Cerebellar nuclear complex (tissue), 1 donor: ENCODE results near the gene MGST1.
"Not testable (repeated sequence)": the region's sequence is repeated elsewhere in the genome, so short reads cannot be mapped to it uniquely, and the experiment has no call there.

Experiments used
- DNase-seq, 2 experiments: peaks; one replicate each; lab custom pipeline; 2025; lab: John Stamatoyannopoulos, UW

MGST1 gene

GRCh38 chr12:16352481-16352880 lies 5.0 kb downstream of the MGST1 start:
- DNase-seq = no peak

- no peak for DNase-seq
Measured at GRCh38 chr12:16358878-16359277, 11.4 kb downstream of the MGST1 start.

- DNase-seq = no peak
Measured at GRCh38 chr12:16359512-16360491, 12.4 kb downstream of the MGST1 start.

- DNase-seq = no peak
Measured at GRCh38 chr12:16361142-16361783, 13.8 kb downstream of the MGST1 start.

- no peak for DNase-seq
Measured at GRCh38 chr12:16362550-16362949, 15.1 kb downstream of the MGST1 start.

- DNase-seq = no peak
Measured at GRCh38 chr12:16369156-16369555, 21.7 kb downstream of the MGST1 start.

GRCh38 chr12:16370096-16370495 lies 22.7 kb downstream of the MGST1 start:
- no peak for DNase-seq

- DNase-seq = not testable (repeated sequence)
Measured at GRCh38 chr12:16382652-16383312, 35.3 kb downstream of the MGST1 start.

GRCh38 chr12:16384732-16385131 lies 37.3 kb downstream of the MGST1 start:
- no peak for DNase-seq

- no peak for DNase-seq
Measured at GRCh38 chr12:16385782-16386646, 38.6 kb downstream of the MGST1 start.

- no peak for DNase-seq
Measured at GRCh38 chr12:16387919-16388318, 40.5 kb downstream of the MGST1 start.

- no peak for DNase-seq
Measured at GRCh38 chr12:16389594-16389993, 42.1 kb downstream of the MGST1 start.

GRCh38 chr12:16392846-16393535 lies 45.5 kb downstream of the MGST1 start:
- no peak for DNase-seq

- DNase-seq = no peak
Measured at GRCh38 chr12:16399101-16399500, 51.7 kb downstream of the MGST1 start.

GRCh38 chr12:16401835-16402234 lies 54.4 kb downstream of the MGST1 start:
- not testable (repeated sequence) for DNase-seq

- DNase-seq = no peak
Measured at GRCh38 chr12:16407346-16407745, 59.9 kb downstream of the MGST1 start.
